Measurements from ENCODE around the gene CASP8.

DNA sequence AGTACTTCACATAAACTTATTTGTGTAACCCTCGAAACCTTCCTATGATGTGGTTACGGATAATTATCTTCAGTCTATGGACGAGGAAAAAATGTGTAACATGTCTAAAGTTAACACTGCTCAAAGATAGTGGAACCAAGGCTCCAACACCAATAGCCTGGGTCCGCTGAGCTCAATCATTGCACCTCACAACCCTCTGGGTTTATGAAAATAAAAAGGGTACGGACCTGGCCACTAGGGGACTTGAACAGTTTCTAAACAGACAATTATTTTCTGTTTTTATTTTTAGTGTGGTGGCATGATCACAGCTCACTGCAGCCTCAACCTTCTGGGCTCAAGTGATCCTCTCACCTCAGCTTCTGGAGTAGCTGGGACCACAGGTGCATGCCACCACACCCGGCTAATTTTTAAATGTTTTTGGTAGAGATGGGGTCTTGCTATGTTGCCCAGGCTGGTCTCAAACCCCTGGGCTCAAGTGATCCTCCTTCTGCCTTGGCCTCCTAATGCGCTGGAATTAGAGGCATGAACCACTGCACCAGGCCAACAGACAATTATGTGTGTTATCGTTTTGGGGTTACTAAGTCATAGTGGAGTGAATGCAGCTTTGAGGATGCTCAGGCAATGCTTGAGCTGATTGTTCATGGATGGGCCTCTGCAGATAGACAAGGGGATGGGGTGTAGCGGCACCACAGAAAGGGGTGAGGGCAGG, 10.1 kb downstream of the CASP8 start:
- TF ChIP-seq CTCF (IDR thresholded peaks at IDR 0.05) (no peak), POLR2A (IDR thresholded peaks at IDR 0.05) (no peak), EP300 (IDR thresholded peaks at IDR 0.05) (no peak), POLR2AphosphoS5 (IDR thresholded peaks at IDR 0.05) (no peak)

Data from sigmoid colon (tissue), 4 donors.